ENCODE measurements around the gene ZBTB18. TPM values are rescaled to one million over a fixed set of nuclear protein-coding genes. Genes with fewer than 3 reads are reported as not detected.

The ZBTB18 gene
- polyA plus RNA-seq, 1 donor from 2014 or later: 30.6 TPM

- Histone ChIP-seq H2AFZ (ENCODE audit: low read depth, low read length) (no peak overlapping the region), H3K9me3 (ENCODE audit: low read length) (no peaks in the 10 kb centered on the region), H4K20me1 (ENCODE audit: insufficient read depth) (no peaks in the 10 kb centered on the region), H3K9me2 (ENCODE audit: insufficient read depth, low read length) (no peaks in the 10 kb centered on the region), H3K4me2 (ENCODE audit: low read length) (no peak overlapping the region), H3K27ac (ENCODE audit: low read length) (no peak overlapping the region), H3K9ac (ENCODE audit: low read length) (no peak overlapping the region), H3K4me3 (ENCODE audit: low read length) (no peak overlapping the region), H3K36me3 (ENCODE audit: insufficient read depth, low read length) (no peaks in the 10 kb centered on the region), H3K79me2 (replicated peaks; ENCODE audit: insufficient read depth, low read length) (no peaks in the 10 kb centered on the region), H3K27me3 (ENCODE audit: insufficient read depth, low read depth, low read length) (no peaks in the 10 kb centered on the region), H3F3A (ENCODE audit: insufficient read depth, low read length, poor library complexity, severe bottlenecking) (no peaks in the 10 kb centered on the region)
- TF ChIP-seq TAF1 (IDR thresholded peaks at IDR 0.05; ENCODE audit: low read depth) (no peak), RAD21 (conservative IDR thresholded peaks at IDR 0.05) (no peak), EZH2 (IDR thresholded peaks at IDR 0.05; ENCODE audit: borderline replicate concordance, insufficient read depth, low read length, poor library complexity, severe bottlenecking) (no peak), CTCF (IDR thresholded peaks at IDR 0.05; ENCODE audit: poor library complexity, severe bottlenecking) (no peak), REST (IDR thresholded peaks at IDR 0.05; ENCODE audit: borderline replicate concordance) (no peak), MXI1 (conservative IDR thresholded peaks at IDR 0.05; ENCODE audit: poor library complexity, severe bottlenecking) (no peak), POLR2AphosphoS5 (IDR thresholded peaks at IDR 0.05) (no peak), EP300 (conservative IDR thresholded peaks at IDR 0.05; ENCODE audit: poor library complexity, severe bottlenecking) (no peak), SMC3 (conservative IDR thresholded peaks at IDR 0.05; ENCODE audit: poor library complexity) (no peak)
Observed at GRCh38 chr1:244041466-244042120, 9.5 kb upstream of the ZBTB18 start.

GRCh38 chr1:244042293-244042692 lies 8.8 kb upstream of the ZBTB18 start:
- Histone ChIP-seq H3K4me2 (ENCODE audit: low read length) (no peak overlapping the region), H3K9me2 (ENCODE audit: insufficient read depth, low read length) (no peaks in the 10 kb centered on the region), H3K79me2 (replicated peaks; ENCODE audit: insufficient read depth, low read length) (no peaks in the 10 kb centered on the region), H4K20me1 (ENCODE audit: insufficient read depth) (no peaks in the 10 kb centered on the region), H3K9ac (ENCODE audit: low read length) (no peak overlapping the region), H3F3A (ENCODE audit: insufficient read depth, low read length, poor library complexity, severe bottlenecking) (no peaks in the 10 kb centered on the region), H3K27me3 (ENCODE audit: insufficient read depth, low read depth, low read length) (no peaks in the 10 kb centered on the region), H3K9me3 (ENCODE audit: low read length) (no peaks in the 10 kb centered on the region), H2AFZ (ENCODE audit: low read depth, low read length) (no peak overlapping the region), H3K4me3 (ENCODE audit: low read length) (no peak overlapping the region), H3K36me3 (ENCODE audit: insufficient read depth, low read length) (no peaks in the 10 kb centered on the region), H3K27ac (ENCODE audit: low read length) (no peak overlapping the region)
- TF ChIP-seq TAF1 (IDR thresholded peaks at IDR 0.05; ENCODE audit: low read depth) (no peak), SMC3 (conservative IDR thresholded peaks at IDR 0.05; ENCODE audit: poor library complexity) (no peak)
